ENCODE data around the gene GPR171. TPM values are rescaled to one million over a fixed set of nuclear protein-coding genes. Genes with fewer than 3 reads are reported as not detected.

Gene GPR171
- total and polyA plus RNA-seq, 2 donors (not counting 3 experiments of a cell fraction or from before 2014, with no cell fraction given), result not detected

GRCh38 chr3:151219056-151219455 is 16.0 kb upstream of the GPR171 start:
- peaks cover 0 to 7% of the 10 kb centered on the region in 2 experiments for H3K27me3 ChIP-seq (ENCODE audit: control insufficient read depth in 2 of 2, insufficient read depth in 2 of 2, low read length in 2 of 2)
- no peak for DNase-seq (ENCODE audit: low read depth, low spot score)
- no peak for FAIRE-seq
- ChIA-PET POLR2A (no interaction called here), CTCF (interaction anchor here (0.8 to 2.7 kb wide), 4 partner anchors 9 to 60 kb away, joined by 3 to 6 read pairs (median 4); partner anchors contain the start of gene P2RY14)
- H3K27ac ChIP-seq (ENCODE audit: insufficient read depth, low read depth, low read length), result no peak overlapping the region
- dilution Hi-C loops (cut with MboI; ENCODE audit: extremely low pct_ligation_motif_present, low sequenced_read_pairs) (no loop called here), intact Hi-C loops (cut with micrococcal nuclease) (no loop called here)
- no peaks in the 10 kb centered on the region for H4K20me1 ChIP-seq (replicated peaks; ENCODE audit: control insufficient read depth, extremely low read depth, insufficient read depth, low read length)
- TF ChIP-seq FOS (IDR thresholded peaks at IDR 0.05; ENCODE audit: borderline replicate concordance, insufficient read depth, low read length), result peak; percentile 17
- TF ChIP-seq JUN (IDR thresholded peaks at IDR 0.05; ENCODE audit: borderline replicate concordance, insufficient read depth, insufficient read length, low read depth), result no peak
- H3K4me1 ChIP-seq (ENCODE audit: control insufficient read depth, extremely low read depth, insufficient read depth, low read length), result no peaks in the 10 kb centered on the region
- no peaks in the 10 kb centered on the region for H3K9me3 ChIP-seq (replicated peaks; ENCODE audit: control insufficient read depth, insufficient read depth, low read length)
- BruUV-seq (replicated peaks), result no TSS peak
- no peak overlapping the region for H3K4me2 ChIP-seq (ENCODE audit: insufficient read depth, low read length)
- no peak overlapping the region for H2AFZ ChIP-seq (ENCODE audit: low read depth, low read length)
- H3K9me1 ChIP-seq (replicated peaks; ENCODE audit: control insufficient read depth, extremely low read depth, insufficient read depth, low read length), result no peaks in the 10 kb centered on the region
- H3K9ac ChIP-seq (replicated peaks; ENCODE audit: extremely low read depth, insufficient read depth, low read length), result no peak overlapping the region
- H3K36me3 ChIP-seq (ENCODE audit: control insufficient read depth in 2 of 2, extremely low read depth in 1 of 2, insufficient read depth in 2 of 2, low read length in 2 of 2), result no peaks in the 10 kb centered on the region
- no peak overlapping the region for H3K4me3 ChIP-seq (replicated peaks in 1 of 3; ENCODE audit: insufficient read depth in 1 of 3, low read depth in 1 of 3, low read length in 3 of 3)
- no peaks in the 10 kb centered on the region for H3K79me2 ChIP-seq (ENCODE audit: control insufficient read depth, insufficient read depth, low read length)

GRCh38 chr3:151218136-151218535 is 15.1 kb upstream of the GPR171 start:
- TF ChIP-seq CTCF (IDR thresholded peaks at IDR 0.05; ENCODE audit: extremely low read depth in 1 of 2, insufficient read depth in 1 of 2, low read depth in 1 of 2, low read length in 2 of 2) (no peak), POLR2A (IDR thresholded peaks at IDR 0.05; ENCODE audit: low read depth, low read length) (no peak), FOS (IDR thresholded peaks at IDR 0.05; ENCODE audit: borderline replicate concordance, insufficient read depth, low read length) (no peak), EZH2 (IDR thresholded peaks at IDR 0.05; ENCODE audit: borderline replicate concordance, low read depth, low read length, severe bottlenecking) (no peak), MYC (IDR thresholded peaks at IDR 0.05; ENCODE audit: low read depth, low read length) (no peak), JUN (IDR thresholded peaks at IDR 0.05; ENCODE audit: borderline replicate concordance, insufficient read depth, insufficient read length, low read depth) (no peak), MAX (IDR thresholded peaks at IDR 0.05; ENCODE audit: insufficient read depth, insufficient read length) (no peak), POLR2AphosphoS5 (IDR thresholded peaks at IDR 0.05; ENCODE audit: insufficient read depth, low read depth, low read length) (no peak), GATA2 (IDR thresholded peaks at IDR 0.05; ENCODE audit: insufficient read depth, insufficient read length, low read depth, low read length) (no peak)
- intact Hi-C loops (cut with micrococcal nuclease) (no loop called here), dilution Hi-C loops (cut with MboI; ENCODE audit: extremely low pct_ligation_motif_present, low sequenced_read_pairs) (no loop called here)
- no peaks in the 10 kb centered on the region for H3K9me1 ChIP-seq (replicated peaks; ENCODE audit: control insufficient read depth, extremely low read depth, insufficient read depth, low read length)
- DNase-seq (ENCODE audit: low read depth, low spot score), result no peak
- H3K4me3 ChIP-seq (replicated peaks in 1 of 3; ENCODE audit: insufficient read depth in 1 of 3, low read depth in 1 of 3, low read length in 3 of 3), result no peak overlapping the region
- no peaks in the 10 kb centered on the region for H3K9me3 ChIP-seq (replicated peaks; ENCODE audit: control insufficient read depth, insufficient read depth, low read length)
- no peak overlapping the region for H3K9ac ChIP-seq (replicated peaks; ENCODE audit: extremely low read depth, insufficient read depth, low read length)
- no peaks in the 10 kb centered on the region for H3K79me2 ChIP-seq (ENCODE audit: control insufficient read depth, insufficient read depth, low read length)
- no peak overlapping the region for H2AFZ ChIP-seq (ENCODE audit: low read depth, low read length)
- no peaks in the 10 kb centered on the region for H3K4me1 ChIP-seq (ENCODE audit: control insufficient read depth, extremely low read depth, insufficient read depth, low read length)
- FAIRE-seq, result no peak
- H3K4me2 ChIP-seq (ENCODE audit: insufficient read depth, low read length), result no peak overlapping the region
- no TSS peak for BruUV-seq (replicated peaks)
- H3K36me3 ChIP-seq (ENCODE audit: control insufficient read depth in 2 of 2, extremely low read depth in 1 of 2, insufficient read depth in 2 of 2, low read length in 2 of 2), result no peaks in the 10 kb centered on the region
- POLR2A ChIA-PET, result no interaction called here
- no peaks in the 10 kb centered on the region for H4K20me1 ChIP-seq (replicated peaks; ENCODE audit: control insufficient read depth, extremely low read depth, insufficient read depth, low read length)
- H3K27me3 ChIP-seq (ENCODE audit: control insufficient read depth in 2 of 2, insufficient read depth in 2 of 2, low read length in 2 of 2), result peaks cover 0 to 7% of the 10 kb centered on the region in 2 experiments
- CTCF ChIA-PET, result interaction anchor here (1.1 to 2.0 kb wide), 4 partner anchors 10 to 61 kb away, joined by 3 to 9 read pairs (median 4); partner anchors contain the start of gene P2RY14
- no peak overlapping the region for H3K27ac ChIP-seq (ENCODE audit: insufficient read depth, low read depth, low read length)
